ENCODE data around the gene CRY2. TPM values are rescaled to one million over a fixed set of nuclear protein-coding genes. Genes with fewer than 3 reads are reported as not detected.

CRY2 gene
- polyA plus RNA-seq, 1 donor (not counting 4 experiments of a cell fraction or from before 2014, with no cell fraction given) = 7.9 TPM

DNA sequence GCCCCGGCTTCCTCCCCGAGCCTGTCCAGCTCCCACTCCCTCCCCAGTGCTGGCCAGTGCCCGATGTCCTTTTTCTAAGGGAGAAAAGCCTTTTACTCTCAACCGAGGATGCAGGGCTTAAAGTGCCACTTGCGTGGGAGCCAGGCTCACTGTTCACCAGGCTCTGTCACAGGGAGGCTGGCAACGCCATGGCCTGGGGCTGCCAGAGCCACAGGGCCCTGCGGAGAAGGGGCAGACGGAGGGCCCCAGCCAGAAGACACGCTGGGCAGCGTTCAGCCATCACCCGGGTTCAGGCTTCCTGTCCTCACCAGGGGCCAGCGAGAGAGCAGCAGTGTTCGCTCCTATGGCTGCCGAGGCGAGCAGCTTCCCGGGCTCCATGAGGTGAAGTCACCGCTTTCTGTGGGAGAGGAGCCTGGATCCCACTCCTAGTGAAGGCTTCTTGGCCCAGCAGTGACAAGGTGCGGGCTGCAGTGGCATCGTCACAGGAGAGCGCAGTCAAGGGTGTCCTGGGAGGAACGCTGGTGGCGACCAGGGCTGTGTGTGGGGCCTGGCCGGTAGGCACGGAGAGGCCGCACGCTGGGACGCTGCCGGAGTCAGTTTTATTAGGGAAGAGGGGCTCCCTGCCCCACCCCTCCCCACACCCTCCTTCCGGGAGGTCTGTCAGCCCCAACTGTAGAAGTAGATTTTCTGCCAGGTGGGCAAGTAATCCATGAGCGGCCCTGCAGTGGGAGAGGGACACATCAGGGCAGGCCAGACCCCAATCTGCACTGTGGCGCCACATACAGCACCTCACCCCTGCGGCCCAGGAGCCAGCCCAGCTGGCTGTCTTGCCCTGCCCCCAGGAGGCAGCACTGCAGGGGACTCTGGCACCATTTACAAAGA, 62.6 kb downstream of the CRY2 start:
- DNase-seq (ENCODE audit: low read depth, low spot score) = no peak
- Histone ChIP-seq H3K4me3 (ENCODE audit: control insufficient read depth in 2 of 3, extremely low read depth in 1 of 3, insufficient read depth in 2 of 3, low read depth in 1 of 3, low read length in 3 of 3) (no peak overlapping the region), H3K27me3 (ENCODE audit: control insufficient read depth, extremely low read depth, insufficient read depth, low read length) (no peaks in the 10 kb centered on the region), H3K9me3 (ENCODE audit: control insufficient read depth, low read depth, low read length) (no peaks in the 10 kb centered on the region), H3K36me3 (ENCODE audit: control insufficient read depth in 2 of 2, extremely low read depth in 1 of 2, insufficient read depth in 2 of 2, low read length in 2 of 2) (peaks cover 15 to 18% of the 10 kb centered on the region in 2 experiments), H3K27ac (ENCODE audit: control insufficient read depth, insufficient read depth, low read length) (no peak overlapping the region), H2AFZ (ENCODE audit: control insufficient read depth, low read length) (no peak overlapping the region), H3K4me1 (ENCODE audit: control insufficient read depth, extremely low read depth, insufficient read depth, low read length) (no peaks in the 10 kb centered on the region), H4K20me1 (ENCODE audit: control insufficient read depth, extremely low read depth, insufficient read depth, low read length) (no peaks in the 10 kb centered on the region), H3K79me2 (ENCODE audit: control insufficient read depth, insufficient read depth, low read length) (peaks cover under 1% of the 10 kb centered on the region), H3K9ac (ENCODE audit: control insufficient read depth, extremely low read depth, insufficient read depth, low read length) (no peak overlapping the region), H3K4me2 (ENCODE audit: control insufficient read depth, extremely low read depth, insufficient read depth, low read depth, low read length) (no peak overlapping the region), H3K9me1 (ENCODE audit: control insufficient read depth, extremely low read depth, insufficient read depth, low read length) (no peaks in the 10 kb centered on the region)
- FAIRE-seq = no peak
- no peak for TF ChIP-seq EZH2 (IDR thresholded peaks at IDR 0.05; ENCODE audit: low read length)
- TF ChIP-seq, protein P1, sequence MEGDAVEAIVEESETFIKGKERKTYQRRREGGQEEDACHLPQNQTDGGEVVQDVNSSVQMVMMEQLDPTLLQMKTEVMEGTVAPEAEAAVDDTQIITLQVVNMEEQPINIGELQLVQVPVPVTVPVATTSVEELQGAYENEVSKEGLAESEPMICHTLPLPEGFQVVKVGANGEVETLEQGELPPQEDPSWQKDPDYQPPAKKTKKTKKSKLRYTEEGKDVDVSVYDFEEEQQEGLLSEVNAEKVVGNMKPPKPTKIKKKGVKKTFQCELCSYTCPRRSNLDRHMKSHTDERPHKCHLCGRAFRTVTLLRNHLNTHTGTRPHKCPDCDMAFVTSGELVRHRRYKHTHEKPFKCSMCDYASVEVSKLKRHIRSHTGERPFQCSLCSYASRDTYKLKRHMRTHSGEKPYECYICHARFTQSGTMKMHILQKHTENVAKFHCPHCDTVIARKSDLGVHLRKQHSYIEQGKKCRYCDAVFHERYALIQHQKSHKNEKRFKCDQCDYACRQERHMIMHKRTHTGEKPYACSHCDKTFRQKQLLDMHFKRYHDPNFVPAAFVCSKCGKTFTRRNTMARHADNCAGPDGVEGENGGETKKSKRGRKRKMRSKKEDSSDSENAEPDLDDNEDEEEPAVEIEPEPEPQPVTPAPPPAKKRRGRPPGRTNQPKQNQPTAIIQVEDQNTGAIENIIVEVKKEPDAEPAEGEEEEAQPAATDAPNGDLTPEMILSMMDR (optimal IDR thresholded peaks at IDR 0.05 in 1 of 3, IDR thresholded peaks at IDR 0.05 in 1 of 3, conservative IDR thresholded peaks at IDR 0.05 in 1 of 3; ENCODE audit: extremely low read depth in 1 of 3, insufficient read depth in 2 of 3, low read length in 3 of 3) = no peak
- dilution Hi-C loops (cut with MboI; ENCODE audit: extremely low pct_ligation_motif_present, low sequenced_read_pairs) = no loop called here

DNA sequence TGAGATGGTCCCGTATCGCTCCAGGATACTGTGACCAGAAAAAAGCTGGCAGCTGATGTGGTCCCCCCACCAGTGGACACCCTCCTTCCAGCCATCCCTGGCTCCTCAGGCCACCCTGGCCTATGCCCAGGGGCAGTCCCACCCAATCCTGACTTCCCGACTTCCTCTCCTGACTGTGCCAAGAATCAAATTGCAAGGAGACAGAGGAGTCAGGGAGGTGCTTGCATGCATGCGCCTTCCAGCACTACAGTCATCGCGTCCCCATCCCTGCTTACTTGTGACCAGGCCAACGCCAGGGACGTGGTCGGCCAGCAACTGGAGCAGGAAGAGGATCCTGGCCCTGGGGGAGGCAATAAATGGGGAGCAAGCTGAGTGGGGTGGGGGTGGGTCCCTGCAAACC, 63.3 kb downstream of the CRY2 start:
- peaks cover 6% of the 10 kb centered on the region for H3K79me2 ChIP-seq (ENCODE audit: control insufficient read depth, insufficient read depth, low read length)
- no peaks in the 10 kb centered on the region for H3K9me1 ChIP-seq (ENCODE audit: control insufficient read depth, extremely low read depth, insufficient read depth, low read length)
- dilution Hi-C loops (cut with MboI; ENCODE audit: extremely low pct_ligation_motif_present, low sequenced_read_pairs) = no loop called here
- H3K27ac ChIP-seq (ENCODE audit: control insufficient read depth, insufficient read depth, low read length) = no peak overlapping the region
- FAIRE-seq = no peak
- no peaks in the 10 kb centered on the region for H3K9me3 ChIP-seq (ENCODE audit: control insufficient read depth, low read depth, low read length)
- no peak overlapping the region for H3K9ac ChIP-seq (ENCODE audit: control insufficient read depth, extremely low read depth, insufficient read depth, low read length)
- no peak overlapping the region for H3K4me2 ChIP-seq (ENCODE audit: control insufficient read depth, extremely low read depth, insufficient read depth, low read depth, low read length)
- H3K4me1 ChIP-seq (ENCODE audit: control insufficient read depth, extremely low read depth, insufficient read depth, low read length) = no peaks in the 10 kb centered on the region
- H2AFZ ChIP-seq (ENCODE audit: control insufficient read depth, low read length) = no peak overlapping the region
- DNase-seq (ENCODE audit: low read depth, low spot score) = no peak
- H3K27me3 ChIP-seq (ENCODE audit: control insufficient read depth, extremely low read depth, insufficient read depth, low read length) = no peaks in the 10 kb centered on the region
- no peaks in the 10 kb centered on the region for H4K20me1 ChIP-seq (ENCODE audit: control insufficient read depth, extremely low read depth, insufficient read depth, low read length)
- peaks cover 21 to 23% of the 10 kb centered on the region in 2 experiments for H3K36me3 ChIP-seq (ENCODE audit: control insufficient read depth in 2 of 2, extremely low read depth in 1 of 2, insufficient read depth in 2 of 2, low read length in 2 of 2)
- H3K4me3 ChIP-seq (ENCODE audit: control insufficient read depth in 2 of 3, extremely low read depth in 1 of 3, insufficient read depth in 2 of 3, low read depth in 1 of 3, low read length in 3 of 3) = no peak overlapping the region
- no peak for TF ChIP-seq EZH2 (IDR thresholded peaks at IDR 0.05; ENCODE audit: low read length)
- TF ChIP-seq, protein P1 (optimal IDR thresholded peaks at IDR 0.05 in 1 of 3, IDR thresholded peaks at IDR 0.05 in 1 of 3, conservative IDR thresholded peaks at IDR 0.05 in 1 of 3; ENCODE audit: extremely low read depth in 1 of 3, insufficient read depth in 2 of 3, low read length in 3 of 3) = no peak
